A549 treated with Hydrocortisone at 1 μM for 4 hours (cell line): ENCODE results near the gene TP53TG3C. TPM values are rescaled to one million over a fixed set of nuclear protein-coding genes. Genes with fewer than 3 reads are reported as not detected.

Experiments used
- total RNA-seq: library from RNA; stranded (reverse); fragments of 200-300 nt; extraction: Qiagen RNA extraction; gene quantifications from 5 replicates; pipeline ENCODE4 v1.2.3, GENCODE V29; 2022

Gene TP53TG3C, protein sequence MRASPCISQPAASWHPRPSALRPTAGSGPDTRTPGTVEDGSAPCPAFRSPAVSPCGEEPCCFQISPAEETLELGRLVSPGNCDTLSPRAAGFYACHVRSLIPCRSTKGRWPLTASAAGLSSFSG
- total RNA-seq, result 0.23 to 0.84 TPM (median 0.26 TPM) in 4 of 5 replicates, not detected in the other

DNA sequence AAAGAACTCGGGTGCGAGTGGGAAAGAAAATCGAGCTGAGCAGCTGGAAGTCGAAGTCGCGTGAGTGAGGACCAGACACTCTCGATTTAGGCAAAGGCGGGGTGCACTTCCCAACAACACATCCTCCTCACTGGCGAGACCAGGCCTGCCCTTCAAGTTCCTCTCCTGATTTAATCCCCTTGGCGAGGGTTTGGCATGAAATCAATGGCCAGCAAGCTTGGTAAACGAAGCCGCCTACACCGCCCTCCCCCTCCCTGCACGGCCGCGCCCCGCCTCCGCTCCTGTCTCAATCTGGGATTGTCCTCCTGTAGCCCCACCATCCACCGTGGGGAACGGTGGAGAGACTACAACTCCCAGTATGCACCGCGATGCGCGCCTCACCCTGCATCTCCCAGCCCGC, at the start of gene TP53TG3C:
TP53TG3C (plus strand) TSS at position 301 of the 400 bp plus-strand sequence; CDS start at position 369, 68 bp downstream.

Other genes with a start within 250 kb of the TP53TG3C start
- not detected in 5 replicates for gene TP53TG3E, start 110.1 kb downstream of the TP53TG3C start, total RNA-seq
- 0.23 to 0.71 TPM in 2 of 5 replicates, not detected in the others for gene TP53TG3B, start 166.6 kb downstream of the TP53TG3C start, total RNA-seq